Peyer's patch (tissue), 4 donors: ENCODE results near the gene PAFAH1B2.
"Not testable (repeated sequence)": the region's sequence is repeated elsewhere in the genome, so short reads cannot be mapped to it uniquely, and the experiment has no call there.

Source experiments
- CTCF ChIP-seq, 6 experiments: fragments of 450-650 bp in 4 of 6; fragments of 200-600 bp in 2 of 6; sonication (generic) in 1 of 6; IDR thresholded peaks; one replicate each; pipeline ENCODE4 v1.5.1; 2017 to 2019; ENCODE audit warnings: antibody characterized with exemption in 6 of 6, mild to moderate bottlenecking in 3 of 6, moderate library complexity in 1 of 6
- POLR2A ChIP-seq, 2 donors: fragments of 450-650 bp; IDR thresholded peaks; one replicate each; pipeline ENCODE4 v1.5.1; 2017; ENCODE audit warnings: antibody characterized with exemption in 2 of 2, mild to moderate bottlenecking in 2 of 2, moderate library complexity in 2 of 2

DNA sequence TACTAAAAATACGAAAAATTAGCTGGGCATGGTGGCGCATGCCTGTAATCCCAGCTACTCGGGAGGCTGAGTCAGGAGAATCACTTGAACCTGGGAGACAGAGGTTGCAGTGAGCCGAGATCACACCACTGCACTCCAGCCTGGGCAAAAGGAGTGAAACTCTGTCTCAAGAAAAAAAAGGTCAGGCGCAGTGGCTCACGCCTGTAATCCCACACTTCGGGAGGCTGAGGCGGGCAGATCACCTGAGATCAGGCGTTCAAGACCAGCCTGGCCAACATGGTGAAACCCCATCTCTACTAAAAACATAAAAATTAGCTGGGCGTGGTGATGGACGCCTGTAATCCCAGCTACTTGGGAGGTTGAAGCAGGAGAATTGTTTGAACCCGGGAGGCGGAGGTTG, 39.1 kb downstream of the PAFAH1B2 start:
- TF ChIP-seq CTCF, POLR2A (IDR thresholded peaks at IDR 0.05): not testable (repeated sequence)
